KG1 (cell line): ENCODE measurements around the gene KCNE1.
"Not testable (repeated sequence)": the region's sequence is repeated elsewhere in the genome, so short reads cannot be mapped to it uniquely, and the experiment has no call there.

Experiments
- DNase-seq: peaks from one replicate; lab custom pipeline; 2025; lab: John Stamatoyannopoulos, UW

The KCNE1 gene

DNA sequence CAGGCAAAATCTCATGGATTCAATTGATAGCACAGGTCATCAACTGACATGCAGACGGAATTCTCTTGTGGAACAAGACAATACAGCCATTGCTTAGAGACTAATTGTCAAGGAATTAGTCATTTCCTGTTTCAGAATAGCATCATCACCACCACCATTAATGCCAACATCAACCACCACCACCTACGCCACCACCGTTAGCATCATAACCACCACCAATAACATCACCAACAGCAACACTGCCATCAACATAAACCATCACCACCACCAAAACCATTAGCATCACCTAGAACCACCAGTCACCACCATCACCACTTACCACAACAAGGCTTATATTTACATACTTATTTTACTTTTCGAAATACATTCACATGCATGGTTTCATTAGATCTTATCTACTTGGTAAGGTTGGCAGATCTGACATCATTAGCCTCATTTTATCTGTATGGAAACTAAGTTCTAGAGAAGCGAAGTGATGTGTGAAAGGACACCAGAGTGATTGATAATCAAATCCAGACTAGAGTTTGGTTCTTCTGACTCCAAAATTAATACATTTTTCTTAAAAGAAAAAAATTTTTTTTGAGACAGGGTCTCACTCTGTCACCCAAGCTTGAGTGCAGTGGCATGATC is 94.4 kb downstream of the KCNE1 start:
- not testable (repeated sequence) for DNase-seq

- DNase-seq, result not testable (repeated sequence)
These were observed 104.7 kb downstream of the KCNE1 start for GRCh38 chr21:34407294-34407693.

- DNase-seq, result not testable (repeated sequence)
These were observed 105.3 kb downstream of the KCNE1 start for GRCh38 chr21:34406676-34407075.

DNA sequence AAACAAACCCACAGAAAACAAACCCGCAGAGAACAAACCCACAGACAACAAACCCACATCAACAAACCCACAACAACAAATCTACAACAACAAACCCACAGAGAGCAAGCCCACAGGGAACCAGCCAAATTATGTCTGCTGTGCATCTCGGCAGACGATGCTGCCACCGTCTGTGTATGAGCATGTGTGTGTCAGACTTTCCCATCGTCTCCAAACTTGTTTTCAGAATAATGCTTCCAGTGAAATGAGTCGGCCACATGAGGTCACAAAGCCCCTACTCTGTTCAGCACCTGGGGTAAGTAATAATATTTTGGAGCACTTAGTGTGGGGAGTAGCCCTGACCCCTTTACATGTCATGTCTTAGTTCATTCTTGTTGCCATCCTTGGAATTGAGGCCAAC is 105.9 kb downstream of the KCNE1 start:
- not testable (repeated sequence) for DNase-seq

DNA sequence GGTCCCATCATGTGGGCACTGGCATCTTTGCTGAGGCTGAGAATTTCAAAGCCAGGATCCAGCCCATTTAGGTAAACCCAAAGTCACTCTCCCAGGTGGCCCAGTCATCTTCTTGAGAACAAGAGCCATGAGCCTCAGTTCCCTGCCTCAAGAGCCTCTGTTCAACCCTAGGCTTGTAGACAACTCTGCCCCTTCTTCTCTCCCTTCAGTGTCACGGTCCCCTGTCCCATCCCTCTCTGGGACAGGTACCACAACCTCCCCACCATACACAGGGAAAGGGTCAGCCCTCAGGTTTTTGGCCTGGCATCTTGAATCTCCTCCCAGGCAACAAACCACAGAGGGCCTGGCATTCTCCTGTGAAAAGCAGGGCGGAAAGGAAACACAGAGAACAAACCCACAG is 106.3 kb downstream of the KCNE1 start:
- DNase-seq, result not testable (repeated sequence)

- not testable (repeated sequence) for DNase-seq
These were observed 107.3 kb downstream of the KCNE1 start for GRCh38 chr21:34404742-34405141.

- not testable (repeated sequence) for DNase-seq
These were observed 111.5 kb downstream of the KCNE1 start for GRCh38 chr21:34400522-34400921.
